Thyroid gland (tissue), 4 donors: ENCODE measurements around the gene AMIGO1. TPM values are rescaled to one million over a fixed set of nuclear protein-coding genes. Genes with fewer than 3 reads are reported as not detected.

Source experiments
- DNase-seq, 2 donors: peaks; one replicate each; pipeline ENCODE4 v3.0.0-alpha.2; 2019
- H3K27ac ChIP-seq, 3 donors: fragments of 200-600 bp; sonication (generic); 1 replicate in 2 of 3; 2 replicates in 1 of 3; pipeline ENCODE4 v1.5.1; 2016 to 2019; ENCODE audit warnings: mild to moderate bottlenecking in 1 of 3, moderate library complexity in 1 of 3
- H3K27me3 ChIP-seq: fragments of 200-600 bp; sonication (generic); one replicate; pipeline ENCODE4 v1.5.1; 2019
- H3K36me3 ChIP-seq, 2 donors: fragments of 200-600 bp; sonication (generic); one replicate each; pipeline ENCODE4 v1.5.1; 2016 to 2019
- H3K4me1 ChIP-seq, 2 donors: fragments of 200-600 bp; sonication (generic); one replicate each; pipeline ENCODE4 v1.5.1; 2017 to 2019
- H3K4me3 ChIP-seq, 3 donors: fragments of 200-600 bp; sonication (generic); replicated peaks in 1 of 3; 1 replicate in 2 of 3; 2 replicates in 1 of 3; pipeline ENCODE4 v1.5.1; 2016; ENCODE audit warnings: mild to moderate bottlenecking in 1 of 3
- H3K9me3 ChIP-seq: fragments of 200-600 bp; sonication (generic); one replicate; pipeline ENCODE4 v1.5.1; 2017
- POLR2A ChIP-seq, 2 donors: fragments of 450-650 bp; IDR thresholded peaks; one replicate each; pipeline ENCODE4 v1.6.1; 2017; ENCODE audit warnings: antibody characterized with exemption in 2 of 2, mild to moderate bottlenecking in 2 of 2, moderate library complexity in 1 of 2
- WGBS, 2 donors: methylation state at CpG; one replicate each; pipeline ENCODE4 v1.1.5; 2017; 5-methylcytosine and 5-hydroxymethylcytosine counted together
- intact Hi-C: fragments of 100-400 bp; cut with DNase I; formaldehyde crosslinking; loops from one replicate; pipeline ENCODE4 v1.15.1; 2023
- total RNA-seq, 4 donors: library from RNA; depleted of rRNA; stranded (reverse); fragments of >200 nt; gene quantifications; one replicate each; pipeline ENCODE4 v1.2.3, GENCODE V29; 2016
- TF ChIP-seq, protein P1 (sequence below), 6 experiments: fragments of 200-600 bp in 3 of 6; fragments of 450-650 bp in 3 of 6; sonication (generic) in 3 of 6; IDR thresholded peaks; one replicate each; pipeline ENCODE4 v1.5.1; 2016 to 2019; ENCODE audit warnings: antibody characterized with exemption in 6 of 6, mild to moderate bottlenecking in 2 of 6, inconsistent platforms in 1 of 6, moderate library complexity in 1 of 6

AMIGO1 gene
- total RNA-seq, 4 donors from 2014 or later: 13.5 to 14.0 (median 13.8) TPM

DNA sequence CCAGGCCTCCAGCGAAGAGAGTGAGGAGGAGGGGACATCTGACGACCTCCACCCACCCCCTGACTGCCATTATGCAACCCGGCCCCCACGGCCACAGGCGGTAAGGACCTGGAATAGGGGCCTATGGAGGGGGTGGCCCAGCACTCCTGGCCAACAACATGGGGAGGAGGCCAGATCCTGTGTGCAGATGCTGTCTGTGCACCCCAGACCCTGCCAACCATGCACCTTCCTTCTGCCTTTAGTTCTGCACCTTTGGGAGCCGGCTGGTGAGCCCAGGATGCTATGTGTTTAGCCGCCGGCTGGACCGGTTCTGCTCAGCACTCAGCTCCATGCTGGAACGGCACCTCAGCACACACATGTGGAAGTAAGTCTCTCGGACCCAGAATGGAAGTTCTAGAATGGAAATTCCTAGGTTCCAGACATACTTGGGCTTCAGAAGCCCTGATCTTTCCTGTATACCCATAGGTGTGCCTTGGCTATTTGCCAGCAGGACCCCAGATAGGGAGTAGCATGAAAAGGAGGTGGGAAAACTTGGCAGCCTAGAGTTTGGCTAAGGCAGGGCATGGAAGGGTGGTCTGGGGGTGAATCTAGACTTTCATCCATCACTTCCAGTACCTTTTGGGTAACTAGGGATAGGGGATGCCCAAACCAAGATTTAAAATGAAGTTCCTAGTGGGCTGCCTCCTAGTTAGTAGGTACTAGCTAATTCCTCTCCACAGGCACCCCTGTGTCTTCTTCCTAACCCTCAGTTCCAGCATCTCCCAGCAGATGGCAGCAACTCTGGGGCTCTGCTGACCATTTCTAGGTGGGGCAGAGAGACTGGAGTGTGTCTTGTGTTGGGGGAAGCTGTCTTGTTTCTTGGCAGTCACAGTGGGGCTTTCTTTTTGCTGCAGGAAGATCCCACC, 19.2 kb downstream of the AMIGO1 start:
- DNase-seq: peak; percentile 62 to 66
- intact Hi-C loops: no loop called here
- Histone ChIP-seq H3K36me3 (peaks cover 0 to 9% of the 10 kb centered on the region in 2 donors), H3K4me3 (no peak overlapping the region), H3K9me3 (no peaks in the 10 kb centered on the region), H3K27ac (no peak overlapping the region), H3K4me1 (peaks cover 10 to 15% of the 10 kb centered on the region in 2 donors), H3K27me3 (no peaks in the 10 kb centered on the region)
- TF ChIP-seq POLR2A (IDR thresholded peaks at IDR 0.05): no peak
- TF ChIP-seq, protein P1, sequence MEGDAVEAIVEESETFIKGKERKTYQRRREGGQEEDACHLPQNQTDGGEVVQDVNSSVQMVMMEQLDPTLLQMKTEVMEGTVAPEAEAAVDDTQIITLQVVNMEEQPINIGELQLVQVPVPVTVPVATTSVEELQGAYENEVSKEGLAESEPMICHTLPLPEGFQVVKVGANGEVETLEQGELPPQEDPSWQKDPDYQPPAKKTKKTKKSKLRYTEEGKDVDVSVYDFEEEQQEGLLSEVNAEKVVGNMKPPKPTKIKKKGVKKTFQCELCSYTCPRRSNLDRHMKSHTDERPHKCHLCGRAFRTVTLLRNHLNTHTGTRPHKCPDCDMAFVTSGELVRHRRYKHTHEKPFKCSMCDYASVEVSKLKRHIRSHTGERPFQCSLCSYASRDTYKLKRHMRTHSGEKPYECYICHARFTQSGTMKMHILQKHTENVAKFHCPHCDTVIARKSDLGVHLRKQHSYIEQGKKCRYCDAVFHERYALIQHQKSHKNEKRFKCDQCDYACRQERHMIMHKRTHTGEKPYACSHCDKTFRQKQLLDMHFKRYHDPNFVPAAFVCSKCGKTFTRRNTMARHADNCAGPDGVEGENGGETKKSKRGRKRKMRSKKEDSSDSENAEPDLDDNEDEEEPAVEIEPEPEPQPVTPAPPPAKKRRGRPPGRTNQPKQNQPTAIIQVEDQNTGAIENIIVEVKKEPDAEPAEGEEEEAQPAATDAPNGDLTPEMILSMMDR (IDR thresholded peaks at IDR 0.05): peak; percentile 41 to 82 (median 64)
- 80 to 100% methylated on average over 2 to 11 of the region's 11 CpGs for WGBS, 2 donors

DNA sequence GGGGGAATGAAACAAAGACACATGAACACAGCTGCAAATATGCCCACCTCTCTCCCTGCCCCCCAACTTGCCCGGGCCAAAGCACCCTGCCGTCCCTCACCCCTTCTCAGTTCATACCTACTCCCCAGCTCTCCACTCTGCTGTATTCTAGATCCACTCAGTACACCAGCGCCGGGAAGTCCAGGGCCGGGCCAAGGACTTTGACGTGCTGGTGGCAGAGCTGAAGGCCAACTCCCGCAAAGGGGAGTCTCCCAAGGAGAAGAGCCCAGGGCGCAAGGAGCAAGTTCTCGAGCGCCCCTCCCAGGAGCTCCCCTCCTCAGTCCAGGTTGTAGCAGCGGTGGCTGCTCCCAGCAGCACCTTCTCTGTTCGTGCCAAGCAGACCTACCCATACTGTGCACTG, 20.8 kb downstream of the AMIGO1 start:
- intact Hi-C loops: loop anchor here (10.0 kb wide), 1 partner anchor 234 kb away; no protein-coding TSS in a partner anchor
- Histone ChIP-seq H3K4me1 (peaks cover 6 to 17% of the 10 kb centered on the region in 2 donors), H3K9me3 (no peaks in the 10 kb centered on the region), H3K27me3 (no peaks in the 10 kb centered on the region), H3K36me3 (peaks cover 0 to 9% of the 10 kb centered on the region in 2 donors), H3K4me3 (no peak overlapping the region), H3K27ac (no peak overlapping the region)
- 93% methylated on average over 10 to 12 of the region's 12 CpGs for WGBS, 2 donors
- TF ChIP-seq POLR2A (IDR thresholded peaks at IDR 0.05): no peak
- TF ChIP-seq, protein P1 (IDR thresholded peaks at IDR 0.05): no peak
- no peak for DNase-seq

DNA sequence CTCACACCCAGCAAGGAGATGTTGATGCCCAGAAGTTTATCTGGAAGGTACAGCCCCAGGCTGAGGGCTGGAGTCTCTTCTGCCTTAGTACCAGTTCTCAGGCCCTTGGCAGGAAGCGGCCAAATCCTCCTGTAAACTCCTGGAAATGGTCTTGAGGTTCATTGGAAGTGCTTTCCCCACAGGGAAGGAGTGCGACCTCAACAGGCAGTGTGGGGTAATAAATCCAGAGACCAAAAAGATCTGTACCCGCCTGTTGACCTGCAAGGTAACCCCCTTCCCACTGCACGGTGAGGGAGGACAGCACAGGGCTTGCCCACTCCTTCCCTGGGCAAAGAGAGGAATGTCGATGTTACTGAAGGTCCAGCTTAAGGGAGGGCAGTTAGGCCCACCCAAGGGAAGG, 21.3 kb downstream of the AMIGO1 start:
- no peak for TF ChIP-seq POLR2A (IDR thresholded peaks at IDR 0.05)
- TF ChIP-seq, protein P1 (IDR thresholded peaks at IDR 0.05): no peak
- intact Hi-C loops: loop anchor here (10.0 kb wide), 1 partner anchor 233 kb away; no protein-coding TSS in a partner anchor
- peaks cover 9 to 15% of the 10 kb centered on the region in 2 donors for H3K4me1 ChIP-seq
- H3K9me3 ChIP-seq: no peaks in the 10 kb centered on the region
- no peak for DNase-seq
- 70 to 81% methylated on average over 3 to 5 of the region's 5 CpGs for WGBS, 2 donors
- H3K4me3 ChIP-seq: no peak overlapping the region
- H3K27ac ChIP-seq: no peak overlapping the region
- H3K36me3 ChIP-seq: peaks cover 0 to 9% of the 10 kb centered on the region in 2 donors
- H3K27me3 ChIP-seq: no peaks in the 10 kb centered on the region

DNA sequence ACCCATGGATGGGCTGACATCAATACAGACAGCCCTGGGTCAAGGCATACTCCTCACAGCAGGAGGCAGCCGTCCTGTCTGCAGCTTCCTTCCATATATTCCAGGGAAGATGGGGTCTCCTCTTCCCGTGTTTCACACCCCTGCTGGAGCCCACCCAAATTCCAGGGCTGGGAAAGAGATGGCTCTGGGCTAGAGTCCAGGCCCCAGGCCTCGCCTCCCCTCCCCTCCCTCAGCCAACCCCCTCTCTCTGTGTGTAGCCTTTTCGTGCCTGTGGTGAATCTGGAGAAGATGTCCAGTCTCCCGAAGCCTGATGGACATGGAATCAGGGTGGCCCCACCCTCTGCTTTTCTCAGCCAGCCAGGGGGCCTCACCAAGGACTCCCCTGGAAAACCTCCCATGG, 22.3 kb downstream of the AMIGO1 start:
- DNase-seq: no peak
- Histone ChIP-seq H3K9me3 (no peaks in the 10 kb centered on the region), H3K4me3 (no peak overlapping the region), H3K27ac (no peak overlapping the region), H3K36me3 (peaks cover 0 to 9% of the 10 kb centered on the region in 2 donors), H3K27me3 (no peaks in the 10 kb centered on the region), H3K4me1 (peaks cover 12 to 16% of the 10 kb centered on the region in 2 donors)
- intact Hi-C loops: loop anchor here (10.0 kb wide), 1 partner anchor 232 kb away; no protein-coding TSS in a partner anchor
- 90 to 91% methylated on average over 5 of the region's 5 CpGs for WGBS, 2 donors
- TF ChIP-seq, protein P1 (IDR thresholded peaks at IDR 0.05): no peak
- TF ChIP-seq POLR2A (IDR thresholded peaks at IDR 0.05): no peak

DNA sequence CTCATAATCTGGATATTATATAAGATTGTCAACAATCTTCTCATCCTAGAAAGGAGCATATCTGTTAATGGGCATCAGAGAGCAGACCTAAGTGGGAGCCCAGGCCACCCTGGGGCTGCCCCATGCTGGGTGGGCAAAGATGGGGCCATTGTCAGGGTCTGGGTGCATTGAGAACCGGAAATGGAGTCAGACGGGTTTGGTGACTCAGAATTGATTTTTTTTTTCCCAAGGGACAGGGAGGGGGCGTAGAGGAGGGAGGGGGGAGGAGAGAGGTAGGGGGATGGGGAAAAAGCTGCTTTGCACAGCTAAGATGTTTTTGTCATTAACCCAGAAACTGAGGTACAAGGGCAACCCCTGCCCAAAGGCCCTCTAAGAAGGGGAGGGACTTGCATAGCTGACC, 24.5 kb downstream of the AMIGO1 start:
- no peaks in the 10 kb centered on the region for H3K27me3 ChIP-seq
- no peak for TF ChIP-seq POLR2A (IDR thresholded peaks at IDR 0.05)
- TF ChIP-seq, protein P1 (IDR thresholded peaks at IDR 0.05): no peak
- H3K27ac ChIP-seq: no peak overlapping the region
- H3K36me3 ChIP-seq: peaks cover 0 to 9% of the 10 kb centered on the region in 2 donors
- intact Hi-C loops: loop anchor here (10.0 kb wide), 1 partner anchor 230 kb away; no protein-coding TSS in a partner anchor
- H3K4me3 ChIP-seq: peak overlapping the region in 2 of 3 donors; percentile 17 to 59
- no peaks in the 10 kb centered on the region for H3K9me3 ChIP-seq
- DNase-seq: no peak
- WGBS, 2 donors: 32 to 44% methylated on average over 3 of the region's 3 CpGs
- H3K4me1 ChIP-seq: peaks cover 12 to 16% of the 10 kb centered on the region in 2 donors
